ENCODE results near the gene ZNF841.

GRCh38 chr19:52141203-52141602, 45.6 kb upstream of the ZNF841 start:
- no peak for TF ChIP-seq CTCF (conservative IDR thresholded peaks at IDR 0.05; ENCODE audit: low read length)
- no peak for TF ChIP-seq EZH2phosphoT487 (IDR thresholded peaks at IDR 0.05; ENCODE audit: borderline replicate concordance)
